Trophoblast cell (in vitro differentiated cells and primary cell): ENCODE results near the gene BSX.

ENCODE experiments used
- DNase-seq, 2 donors: peaks; one replicate each; pipeline ENCODE4 v3.0.0-alpha.2; 2016
- H2AFZ ChIP-seq: 2 replicates; pipeline ENCODE4 v1.6.1; 2013; ENCODE audit warnings: low read length, moderate library complexity, mild to moderate bottlenecking; ENCODE audit not compliant: insufficient read depth, poor library complexity
- H2AK5ac ChIP-seq: 2 replicates; pipeline ENCODE4 v1.6.1; 2013; ENCODE audit warnings: mild to moderate bottlenecking, low read length
- H2BK120ac ChIP-seq: 2 replicates; pipeline ENCODE4 v1.6.1; 2013; ENCODE audit warnings: low read length, mild to moderate bottlenecking, moderate library complexity; ENCODE audit not compliant: insufficient read depth, poor library complexity
- H2BK12ac ChIP-seq: 2 replicates; pipeline ENCODE4 v1.6.1; 2013; ENCODE audit warnings: mild to moderate bottlenecking, low read length, moderate library complexity
- H2BK5ac ChIP-seq: 2 replicates; pipeline ENCODE4 v1.6.1; 2013; ENCODE audit warnings: low read length, low read depth, moderate library complexity, mild to moderate bottlenecking; ENCODE audit not compliant: poor library complexity
- H3K14ac ChIP-seq: 2 replicates; pipeline ENCODE4 v1.6.1; 2013; ENCODE audit warnings: mild to moderate bottlenecking, low read length
- H3K18ac ChIP-seq: 2 replicates; pipeline ENCODE4 v1.6.1; 2013; ENCODE audit warnings: mild to moderate bottlenecking, low read length
- H3K23ac ChIP-seq: 2 replicates; pipeline ENCODE4 v1.6.1; 2013; ENCODE audit warnings: low read length
- H3K27ac ChIP-seq: 2 replicates; pipeline ENCODE4 v1.5.1; 2013; ENCODE audit warnings: low read depth, mild to moderate bottlenecking, inconsistent platforms, low read length, moderate library complexity
- H3K27me3 ChIP-seq: 2 replicates; pipeline ENCODE4 v1.6.1; 2013; ENCODE audit warnings: inconsistent platforms, mild to moderate bottlenecking, low read length, moderate library complexity; ENCODE audit not compliant: insufficient read depth
- H3K36me3 ChIP-seq, 2 experiments: 1 replicate in 1 of 2; 2 replicates in 1 of 2; pipeline ENCODE4 v1.6.1; 2013; ENCODE audit warnings: low read length in 2 of 2, mild to moderate bottlenecking in 2 of 2, moderate library complexity in 1 of 2; ENCODE audit not compliant: insufficient read depth in 2 of 2, control insufficient read depth in 1 of 2
- H3K4ac ChIP-seq: 2 replicates; pipeline ENCODE4 v1.6.1; 2013; ENCODE audit warnings: low read depth, mild to moderate bottlenecking, low read length, moderate library complexity
- H3K4me1 ChIP-seq, 2 experiments: 1 replicate in 1 of 2; 2 replicates in 1 of 2; pipeline ENCODE4 v1.6.1; 2013; ENCODE audit warnings: low read length in 2 of 2, mild to moderate bottlenecking in 2 of 2, moderate library complexity in 1 of 2; ENCODE audit not compliant: insufficient read depth in 2 of 2, control insufficient read depth in 1 of 2
- H3K4me2 ChIP-seq: 2 replicates; pipeline ENCODE4 v1.6.1; 2013; ENCODE audit warnings: inconsistent platforms, mild to moderate bottlenecking, low read length, moderate library complexity
- H3K4me3 ChIP-seq: 2 replicates; pipeline ENCODE4 v1.5.1; 2013; ENCODE audit warnings: mild to moderate bottlenecking, low read depth, low read length, inconsistent platforms
- H3K79me1 ChIP-seq: one replicate; pipeline ENCODE4 v1.6.1; 2013; ENCODE audit warnings: low read length
- H3K79me2 ChIP-seq: 2 replicates; pipeline ENCODE4 v1.6.1; 2013; ENCODE audit warnings: low read length, mild to moderate bottlenecking; ENCODE audit not compliant: control insufficient read depth, insufficient read depth, poor library complexity
- H3K9ac ChIP-seq: 2 replicates; pipeline ENCODE4 v1.6.1; 2013; ENCODE audit warnings: mild to moderate bottlenecking, low read length
- H3K9me3 ChIP-seq: 2 replicates; pipeline ENCODE4 v1.6.1; 2013; ENCODE audit warnings: low read depth, mild to moderate bottlenecking, control low read depth, inconsistent platforms, low read length; ENCODE audit not compliant: insufficient read depth
- H4K12ac ChIP-seq: 2 replicates; pipeline ENCODE4 v1.6.1; 2013; ENCODE audit warnings: low read depth, mild to moderate bottlenecking, low read length, moderate library complexity
- H4K8ac ChIP-seq: 2 replicates; pipeline ENCODE4 v1.6.1; 2013; ENCODE audit warnings: low read depth, mild to moderate bottlenecking, low read length, moderate library complexity
- H4K91ac ChIP-seq: one replicate; pipeline ENCODE4 v1.6.1; 2013; ENCODE audit warnings: low read depth, mild to moderate bottlenecking, low read length, moderate library complexity
- WGBS: extraction: QIAGEN DNeasy Blood & Tissue Kit; methylation state at CpG from one replicate; pipeline ENCODE4 v1.1.7; 2013; ENCODE audit warnings: missing lambda C conversion rate; ENCODE audit not compliant: insufficient read length, insufficient coverage; ENCODE audit errors: extremely low coverage; 5-methylcytosine and 5-hydroxymethylcytosine counted together

BSX gene

DNA sequence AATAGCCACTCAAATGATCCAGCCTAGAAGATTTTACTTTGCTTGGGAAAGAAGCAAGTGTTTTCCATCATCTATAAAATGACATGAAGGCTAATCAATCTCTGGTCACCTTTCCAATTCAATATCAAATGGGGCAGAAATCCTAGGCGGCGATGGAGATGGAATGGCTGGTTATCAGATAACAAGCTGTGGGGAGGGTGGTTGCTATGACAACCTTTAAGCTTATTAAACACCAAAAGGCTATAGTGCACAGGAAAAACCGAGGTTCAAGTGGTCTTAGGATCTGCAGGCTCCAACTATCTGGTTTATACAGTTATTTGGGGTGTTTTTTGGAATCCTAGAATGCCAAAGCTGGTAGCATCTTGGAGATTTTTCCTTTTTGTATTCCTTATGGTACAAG, 13.9 kb upstream of the BSX start:
- Histone ChIP-seq H3K18ac (no peak overlapping the region), H3K79me2 (no peaks in the 10 kb centered on the region), H3K4me1 (no peaks in the 10 kb centered on the region), H3K79me1 (no peaks in the 10 kb centered on the region), H3K23ac (no peak overlapping the region), H3K36me3 (no peaks in the 10 kb centered on the region), H3K27me3 (no peaks in the 10 kb centered on the region), H2BK120ac (no peak overlapping the region), H4K12ac (no peak overlapping the region), H3K9ac (no peak overlapping the region), H2BK12ac (no peak overlapping the region), H3K9me3 (no peaks in the 10 kb centered on the region), H3K4me2 (no peak overlapping the region), H3K27ac (no peak overlapping the region), H4K91ac (no peak overlapping the region), H3K4ac (no peak overlapping the region), H3K14ac (no peak overlapping the region), H4K8ac (no peak overlapping the region), H2BK5ac (no peak overlapping the region), H2AFZ (no peak overlapping the region), H2AK5ac (no peak overlapping the region), H3K4me3 (no peak overlapping the region)
- no CpG with 5 or more reads among the region's 3 CpGs for WGBS
- no peak for DNase-seq

DNA sequence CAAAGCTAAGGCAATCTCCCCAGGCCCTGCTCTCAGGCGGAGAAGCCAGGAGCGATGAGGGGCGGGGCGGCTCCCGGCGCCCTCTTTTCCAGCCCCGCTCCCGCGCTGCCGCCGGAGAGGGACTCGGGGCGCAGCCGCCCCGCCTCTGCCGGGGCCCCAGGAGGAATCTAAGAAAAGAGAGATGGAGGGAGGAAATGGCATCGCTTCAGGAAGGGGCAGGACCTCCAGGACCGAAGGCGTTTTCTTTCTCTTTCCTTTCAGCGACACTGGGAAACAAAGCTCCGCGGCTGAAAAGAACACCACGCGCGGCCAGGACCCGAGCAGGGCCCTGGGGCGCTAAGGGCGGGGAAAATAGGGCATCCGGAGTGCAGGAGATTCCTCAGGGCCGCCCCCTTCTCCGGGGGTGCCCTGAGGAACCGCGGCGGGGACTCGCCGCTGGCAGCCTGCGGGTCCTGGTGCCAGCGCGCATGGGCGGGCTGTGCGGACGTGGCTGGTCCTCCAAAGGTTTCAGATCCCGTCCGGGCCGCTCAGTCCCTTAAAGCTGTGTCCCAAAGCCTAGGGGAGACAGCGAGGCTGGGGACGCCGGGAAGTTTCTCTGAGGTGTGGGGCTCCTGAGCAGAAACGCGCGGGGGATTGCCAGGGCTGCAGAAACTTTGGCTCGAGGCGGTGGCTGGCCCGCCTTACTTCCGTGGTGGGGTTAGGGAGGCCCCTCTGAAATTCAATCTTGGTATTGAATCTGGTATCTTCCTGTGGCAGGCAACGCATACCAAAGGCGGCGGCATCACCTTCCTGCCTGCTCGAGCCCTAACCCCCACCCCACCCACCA, 2.8 kb upstream of the BSX start:
- no CpG with 5 or more reads among the region's 59 CpGs for WGBS
- H3K4me2 ChIP-seq = peak overlapping the region; percentile 57

DNA sequence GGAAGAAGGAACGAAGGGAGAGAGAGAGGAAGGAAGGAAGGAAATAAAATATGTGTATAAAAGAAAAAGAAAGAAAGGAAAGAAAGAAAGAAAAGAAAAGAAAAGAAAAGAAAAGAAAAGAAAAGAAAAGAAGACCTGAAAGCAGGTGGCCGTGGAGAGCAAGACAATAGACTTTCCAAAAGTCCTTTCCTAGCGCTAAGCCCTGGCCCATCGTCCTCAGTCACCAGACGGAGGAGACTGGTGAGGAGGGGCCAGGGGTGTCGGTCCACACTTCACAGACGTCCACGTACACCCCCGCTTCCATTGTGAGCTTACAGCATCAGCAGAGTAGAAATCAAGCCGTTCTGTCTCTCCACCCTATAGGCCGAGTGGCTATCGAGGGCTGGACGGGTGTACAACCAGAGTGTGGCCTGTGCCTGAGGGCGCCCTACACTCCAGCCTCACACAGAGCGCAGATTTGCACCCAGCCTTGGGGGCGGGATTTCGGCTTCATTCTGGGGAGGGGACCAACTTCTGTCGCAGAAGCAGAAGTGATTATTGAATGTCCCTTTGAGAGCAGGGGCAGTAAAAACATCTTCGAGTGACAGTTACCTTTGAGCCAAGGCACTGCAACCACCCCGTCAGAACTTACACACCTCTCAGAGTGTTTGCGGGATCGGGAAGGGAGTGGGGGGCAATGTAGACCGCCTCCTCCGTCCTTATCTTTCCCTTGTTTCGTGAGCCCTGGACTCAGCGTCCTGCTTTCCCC, 2.0 kb upstream of the BSX start:
- Histone ChIP-seq H4K8ac (no peak overlapping the region), H3K14ac (no peak overlapping the region), H3K9me3 (peaks cover 9% of the 10 kb centered on the region), H3K79me1 (no peaks in the 10 kb centered on the region), H2AFZ (peak overlapping the region; percentile 23), H3K27me3 (peaks cover 62% of the 10 kb centered on the region), H3K36me3 (no peaks in the 10 kb centered on the region), H3K23ac (no peak overlapping the region), H3K9ac (no peak overlapping the region), H2BK120ac (no peak overlapping the region), H3K18ac (no peak overlapping the region), H3K4me2 (peak overlapping the region; percentile 57), H4K91ac (no peak overlapping the region), H3K4me1 (peaks cover 7 to 9% of the 10 kb centered on the region in 2 experiments), H3K4me3 (no peak overlapping the region), H4K12ac (no peak overlapping the region), H2BK12ac (no peak overlapping the region), H2BK5ac (no peak overlapping the region), H2AK5ac (no peak overlapping the region), H3K79me2 (no peaks in the 10 kb centered on the region), H3K27ac (no peak overlapping the region), H3K4ac (no peak overlapping the region)
- DNase-seq = no peak
- WGBS = 92% methylated on average over 1 of the region's 26 CpGs

More for the DNA sequence above, 2.8 kb upstream of the BSX start:
- no peak overlapping the region for H3K9ac ChIP-seq
- H3K79me1 ChIP-seq = no peaks in the 10 kb centered on the region
- H4K91ac ChIP-seq = no peak overlapping the region
- no peak overlapping the region for H2BK12ac ChIP-seq
- peaks cover 55% of the 10 kb centered on the region for H3K27me3 ChIP-seq
- H3K9me3 ChIP-seq = peaks cover 7% of the 10 kb centered on the region
- H2AFZ ChIP-seq = peak overlapping the region; percentile 48
- no peaks in the 10 kb centered on the region for H3K36me3 ChIP-seq
- H4K8ac ChIP-seq = no peak overlapping the region
- H3K79me2 ChIP-seq = no peaks in the 10 kb centered on the region
- H3K4me1 ChIP-seq = peaks cover 4 to 9% of the 10 kb centered on the region in 2 experiments
- H3K4me3 ChIP-seq = peak overlapping the region; percentile 13
- no peak for DNase-seq
- no peak overlapping the region for H4K12ac ChIP-seq
- H3K27ac ChIP-seq = no peak overlapping the region
- H3K18ac ChIP-seq = no peak overlapping the region
- no peak overlapping the region for H3K14ac ChIP-seq
- H3K4ac ChIP-seq = no peak overlapping the region
- H2BK5ac ChIP-seq = no peak overlapping the region
- H3K23ac ChIP-seq = no peak overlapping the region
- no peak overlapping the region for H2AK5ac ChIP-seq
- no peak overlapping the region for H2BK120ac ChIP-seq

DNA sequence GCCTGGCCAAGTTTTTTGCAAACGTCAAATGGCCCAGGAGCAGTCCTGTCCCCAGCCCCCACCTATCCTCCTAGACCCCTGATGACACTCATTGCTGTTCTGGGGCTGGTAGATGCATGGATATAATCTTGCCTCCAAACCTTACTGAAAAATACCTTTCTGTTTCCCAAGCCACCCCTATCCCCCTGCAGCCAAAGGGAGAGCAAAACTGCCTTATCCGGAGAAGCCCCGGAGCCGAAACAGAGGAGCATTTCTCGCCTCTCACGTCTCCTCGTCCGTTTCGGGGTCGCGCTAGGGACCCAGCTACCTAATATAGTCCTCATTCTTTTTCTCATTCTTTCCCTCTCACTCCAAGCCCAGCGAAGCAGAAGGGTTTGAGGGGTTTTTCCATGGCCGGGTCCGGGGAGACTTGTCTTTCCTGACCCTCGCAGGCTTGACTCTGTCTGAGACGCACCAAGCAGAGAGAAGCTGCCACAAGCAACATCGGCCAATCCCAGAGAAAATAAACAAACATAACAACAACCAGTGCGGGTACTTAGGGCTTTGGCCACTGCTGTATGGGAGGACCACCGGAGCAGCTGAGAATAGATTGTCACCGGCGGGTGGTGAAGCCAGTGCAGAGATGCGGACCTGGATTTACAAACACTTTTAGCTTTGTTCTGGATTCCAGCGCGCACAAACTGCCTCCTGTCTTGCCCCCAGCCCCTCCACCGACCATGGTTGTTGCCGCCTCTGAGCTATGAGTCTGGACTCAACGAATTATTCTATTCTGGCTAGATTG, 1.6 kb downstream of the BSX start:
- Histone ChIP-seq H2BK5ac (no peak overlapping the region), H3K79me1 (no peaks in the 10 kb centered on the region), H2AK5ac (no peak overlapping the region), H4K12ac (no peak overlapping the region), H3K36me3 (no peaks in the 10 kb centered on the region), H3K27me3 (peaks cover 83% of the 10 kb centered on the region), H2BK12ac (no peak overlapping the region), H3K4me3 (no peak overlapping the region), H3K14ac (no peak overlapping the region), H4K91ac (no peak overlapping the region), H3K4me1 (peaks cover 11 to 15% of the 10 kb centered on the region in 2 experiments), H3K23ac (peak overlapping the region; percentile 58), H3K9ac (no peak overlapping the region), H3K9me3 (peaks cover 9% of the 10 kb centered on the region), H4K8ac (no peak overlapping the region), H3K27ac (no peak overlapping the region), H2BK120ac (no peak overlapping the region), H3K4me2 (no peak overlapping the region), H3K18ac (no peak overlapping the region), H2AFZ (no peak overlapping the region), H3K79me2 (no peaks in the 10 kb centered on the region), H3K4ac (no peak overlapping the region)
- no CpG with 5 or more reads among the region's 27 CpGs for WGBS
- no peak for DNase-seq
